ENCODE results near the gene MCC. TPM values are rescaled to one million over a fixed set of nuclear protein-coding genes. Genes with fewer than 3 reads are reported as not detected.

MCC gene
- total and polyA plus RNA-seq, 2 experiments from 2014 or later: 3.4 to 8.8 TPM

- no peaks in the 10 kb centered on the region for H3K27me3 ChIP-seq (replicated peaks; ENCODE audit: insufficient read depth)
- H3K79me2 ChIP-seq (ENCODE audit: insufficient read depth): no peaks in the 10 kb centered on the region
- no peak overlapping the region for H2AFZ ChIP-seq
- peaks cover 6% of the 10 kb centered on the region; the same call in 1 of the 2 replicates for H3F3A ChIP-seq (ENCODE audit: insufficient read depth)
- H3K36me3 ChIP-seq (ENCODE audit: low read depth): no peaks in the 10 kb centered on the region
- no peaks in the 10 kb centered on the region for H3K9me2 ChIP-seq (ENCODE audit: insufficient read depth)
- in situ Hi-C loops (cut with MboI): no loop called here
- DNase-seq: peak; percentile 36
- H3K4me3 ChIP-seq: no peak overlapping the region
- no peaks in the 10 kb centered on the region for H4K20me1 ChIP-seq (ENCODE audit: insufficient read depth)
- H3K4me1 ChIP-seq (ENCODE audit: insufficient read depth): peaks cover 19% of the 10 kb centered on the region
- no peaks in the 10 kb centered on the region for H3K9me3 ChIP-seq (ENCODE audit: low read depth)
- TF ChIP-seq EZH2phosphoT487 (IDR thresholded peaks at IDR 0.05; ENCODE audit: insufficient read depth, low read depth) (no peak), EZH2 (IDR thresholded peaks at IDR 0.05; ENCODE audit: insufficient read depth, poor library complexity, severe bottlenecking) (no peak)
- no peak overlapping the region for H3K27ac ChIP-seq
- H3K4me2 ChIP-seq (ENCODE audit: unreplicated experiment): no peak overlapping the region
- 77 to 78% methylated on average over 4 of the region's 4 CpGs for WGBS, 2 experiments (ENCODE audit: low coverage in 1 of 2, low lambda C conversion rate in 2 of 2, missing lambda C conversion rate in 2 of 2)
- no peak overlapping the region for H3K9ac ChIP-seq
These were observed 221.9 kb downstream of the MCC start for GRCh38 chr5:113266227-113266912.

- no peak overlapping the region for H3K27ac ChIP-seq
- H3K36me3 ChIP-seq (ENCODE audit: low read depth): no peaks in the 10 kb centered on the region
- 90% methylated on average over 4 of the region's 4 CpGs for WGBS, 2 experiments (ENCODE audit: low coverage in 1 of 2, low lambda C conversion rate in 2 of 2, missing lambda C conversion rate in 2 of 2)
- no peak overlapping the region for H3K9ac ChIP-seq
- TF ChIP-seq EZH2 (IDR thresholded peaks at IDR 0.05; ENCODE audit: insufficient read depth, poor library complexity, severe bottlenecking): no peak
- no peak for TF ChIP-seq EZH2phosphoT487 (IDR thresholded peaks at IDR 0.05; ENCODE audit: insufficient read depth, low read depth)
- H3K4me3 ChIP-seq: no peak overlapping the region
- no peak overlapping the region for H2AFZ ChIP-seq
- no peaks in the 10 kb centered on the region for H3F3A ChIP-seq (ENCODE audit: insufficient read depth)
- H3K27me3 ChIP-seq (replicated peaks; ENCODE audit: insufficient read depth): no peaks in the 10 kb centered on the region
- no peaks in the 10 kb centered on the region for H3K9me3 ChIP-seq (ENCODE audit: low read depth)
- no peak for DNase-seq
- no peaks in the 10 kb centered on the region for H3K9me2 ChIP-seq (ENCODE audit: insufficient read depth)
- in situ Hi-C loops (cut with MboI): no loop called here
- H3K4me2 ChIP-seq (ENCODE audit: unreplicated experiment): no peak overlapping the region
- H3K4me1 ChIP-seq (ENCODE audit: insufficient read depth): 0 out of 2 replicates have a peak, but pooled peaks cover 10% of the 10 kb centered on the region
- no peaks in the 10 kb centered on the region for H4K20me1 ChIP-seq (ENCODE audit: insufficient read depth)
- H3K79me2 ChIP-seq (ENCODE audit: insufficient read depth): no peaks in the 10 kb centered on the region
These were observed 223.1 kb downstream of the MCC start for GRCh38 chr5:113265190-113265589.

GRCh38 chr5:113264046-113264445, 224.2 kb downstream of the MCC start:
- Histone ChIP-seq H3K4me3 (no peak overlapping the region), H3K27me3 (replicated peaks; ENCODE audit: insufficient read depth) (no peaks in the 10 kb centered on the region), H3K9me2 (ENCODE audit: insufficient read depth) (no peaks in the 10 kb centered on the region), H3K36me3 (ENCODE audit: low read depth) (no peaks in the 10 kb centered on the region), H3K9ac (no peak overlapping the region), H3K4me1 (ENCODE audit: insufficient read depth) (peaks cover 12% of the 10 kb centered on the region), H3K79me2 (ENCODE audit: insufficient read depth) (no peaks in the 10 kb centered on the region), H3K4me2 (ENCODE audit: unreplicated experiment) (no peak overlapping the region), H2AFZ (no peak overlapping the region), H3K27ac (no peak overlapping the region), H4K20me1 (ENCODE audit: insufficient read depth) (no peaks in the 10 kb centered on the region), H3K9me3 (ENCODE audit: low read depth) (no peaks in the 10 kb centered on the region), H3F3A (ENCODE audit: insufficient read depth) (no peaks in the 10 kb centered on the region)
- TF ChIP-seq EZH2phosphoT487 (IDR thresholded peaks at IDR 0.05; ENCODE audit: insufficient read depth, low read depth) (no peak), EZH2 (IDR thresholded peaks at IDR 0.05; ENCODE audit: insufficient read depth, poor library complexity, severe bottlenecking) (no peak)
- in situ Hi-C loops (cut with MboI): no loop called here
- no peak for DNase-seq
- 86 to 87% methylated on average over 6 of the region's 6 CpGs for WGBS, 2 experiments (ENCODE audit: low coverage in 1 of 2, low lambda C conversion rate in 2 of 2, missing lambda C conversion rate in 2 of 2)

GRCh38 chr5:113263545-113263944, 224.7 kb downstream of the MCC start:
- Histone ChIP-seq H3K27me3 (replicated peaks; ENCODE audit: insufficient read depth) (no peaks in the 10 kb centered on the region), H2AFZ (no peak overlapping the region), H3F3A (ENCODE audit: insufficient read depth) (no peaks in the 10 kb centered on the region), H3K9me3 (ENCODE audit: low read depth) (no peaks in the 10 kb centered on the region), H3K4me2 (ENCODE audit: unreplicated experiment) (no peak overlapping the region), H3K9me2 (ENCODE audit: insufficient read depth) (no peaks in the 10 kb centered on the region), H3K79me2 (ENCODE audit: insufficient read depth) (no peaks in the 10 kb centered on the region), H3K27ac (no peak overlapping the region), H3K4me1 (ENCODE audit: insufficient read depth) (peaks cover 14% of the 10 kb centered on the region), H3K4me3 (no peak overlapping the region), H3K36me3 (ENCODE audit: low read depth) (no peaks in the 10 kb centered on the region), H4K20me1 (ENCODE audit: insufficient read depth) (no peaks in the 10 kb centered on the region), H3K9ac (no peak overlapping the region)
- in situ Hi-C loops (cut with MboI): no loop called here
- no peak for DNase-seq
- 69 to 86% methylated on average over 3 of the region's 3 CpGs for WGBS, 2 experiments (ENCODE audit: low coverage in 1 of 2, low lambda C conversion rate in 2 of 2, missing lambda C conversion rate in 2 of 2)
- no peak for TF ChIP-seq EZH2 (IDR thresholded peaks at IDR 0.05; ENCODE audit: insufficient read depth, poor library complexity, severe bottlenecking)
- TF ChIP-seq EZH2phosphoT487 (IDR thresholded peaks at IDR 0.05; ENCODE audit: insufficient read depth, low read depth): no peak
